Measurements from ENCODE around the gene PDE11A. TPM values are rescaled to one million over a fixed set of nuclear protein-coding genes. Genes with fewer than 3 reads are reported as not detected.
A peak's percentile ranks its signal among the peaks of the same experiment; 100 is the strongest.

Gene PDE11A
- total and polyA plus RNA-seq, 2 of the 13 experiments (the other 11 are each of a cell fraction or from before 2014, with no cell fraction given): 1.2 to 1.7 TPM

DNA sequence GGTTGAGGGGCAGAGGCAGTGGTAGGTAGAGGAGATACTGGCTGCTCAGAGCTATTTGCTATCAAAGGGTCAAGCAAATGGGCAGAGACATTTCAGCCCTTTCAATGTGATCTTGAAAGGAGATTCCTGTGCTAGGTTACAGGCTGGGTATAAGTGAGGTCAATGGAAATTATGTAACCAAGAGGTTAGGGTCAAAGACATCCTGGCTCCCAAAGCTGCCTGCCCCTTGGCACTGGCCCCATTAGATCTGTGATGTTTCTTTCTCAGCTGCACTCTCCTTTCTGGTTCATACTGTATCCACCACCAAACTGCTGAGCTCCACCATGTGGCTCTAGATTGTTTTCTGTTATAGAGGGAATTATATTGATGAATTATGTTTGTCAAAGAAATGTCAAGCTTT, 479.6 kb downstream of the PDE11A start (continued):
- TF ChIP-seq NR2F6 (IDR thresholded peaks at IDR 0.05) (peak; percentile 35; the same call in 1 of the 2 replicates), NR2F6 (CRISPR knock-in tag; IDR thresholded peaks at IDR 0.05) (peak; percentile 26; the same call in 1 of the 2 replicates), NR2F1 (CRISPR knock-in tag; IDR thresholded peaks at IDR 0.05) (0 out of 4 replicates have a peak, but pooled peaks of 1 of the 2 experiments have one; percentile 12), MED8 (CRISPR knock-in tag; IDR thresholded peaks at IDR 0.05; ENCODE audit: insufficient replicate concordance) (no peak), ZNF703 (CRISPR knock-in tag; IDR thresholded peaks at IDR 0.05; ENCODE audit: borderline replicate concordance) (no peak)
- TF ChIP-seq, protein P1, sequence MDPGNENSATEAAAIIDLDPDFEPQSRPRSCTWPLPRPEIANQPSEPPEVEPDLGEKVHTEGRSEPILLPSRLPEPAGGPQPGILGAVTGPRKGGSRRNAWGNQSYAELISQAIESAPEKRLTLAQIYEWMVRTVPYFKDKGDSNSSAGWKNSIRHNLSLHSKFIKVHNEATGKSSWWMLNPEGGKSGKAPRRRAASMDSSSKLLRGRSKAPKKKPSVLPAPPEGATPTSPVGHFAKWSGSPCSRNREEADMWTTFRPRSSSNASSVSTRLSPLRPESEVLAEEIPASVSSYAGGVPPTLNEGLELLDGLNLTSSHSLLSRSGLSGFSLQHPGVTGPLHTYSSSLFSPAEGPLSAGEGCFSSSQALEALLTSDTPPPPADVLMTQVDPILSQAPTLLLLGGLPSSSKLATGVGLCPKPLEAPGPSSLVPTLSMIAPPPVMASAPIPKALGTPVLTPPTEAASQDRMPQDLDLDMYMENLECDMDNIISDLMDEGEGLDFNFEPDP (CRISPR knock-in tag; conservative IDR thresholded peaks at IDR 0.05): 0 out of 2 replicates have a peak, but pooled peaks have one; percentile 2

DNA sequence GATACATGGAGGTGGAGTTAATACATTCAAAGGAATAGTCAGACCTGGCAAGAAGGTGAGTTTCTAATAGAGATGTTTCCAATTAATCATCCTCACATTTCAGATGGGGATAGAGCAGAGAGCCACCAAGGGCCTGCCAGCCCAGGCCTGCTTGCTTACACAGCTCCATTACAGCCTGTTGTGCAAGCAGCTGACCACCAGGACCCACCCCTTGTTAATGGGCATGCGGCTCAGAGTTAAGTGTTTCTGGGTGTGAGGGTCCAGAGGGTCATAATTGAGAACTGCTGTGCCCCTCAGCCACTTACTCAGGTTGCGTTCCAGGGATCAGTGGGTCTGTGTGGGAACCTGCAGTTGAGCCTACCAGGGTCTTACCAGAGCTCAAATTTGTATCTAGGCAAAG, 480.2 kb downstream of the PDE11A start:
- no peaks in the 10 kb centered on the region for H3K9me3 ChIP-seq (ENCODE audit: low read length)
- ATAC-seq (peak; percentile 78), FAIRE-seq (no peak), DNase-seq (ENCODE audit: low spot score) (no peak)
- no TSS peak for BruUV-seq (replicated peaks)
- CTCF ChIA-PET (ENCODE audit: low intra/inter-chr PET ratio, low total read pairs): no interaction called here
- in situ Hi-C loops (cut with HindIII; ENCODE audit: extremely low pct_ligation_motif_present, low pct_unique_long_range_greater_than_20kb) (no loop called here), intact Hi-C loops (cut with micrococcal nuclease; ENCODE audit: unreplicated experiment) (no loop called here)
- H3K4me1 ChIP-seq (ENCODE audit: insufficient read depth, low read length): peaks cover 43% of the 10 kb centered on the region
- peak overlapping the region in 1 of 3 experiments; percentile 14; a peak in 1 of 6 replicates for H3K4me3 ChIP-seq (replicated peaks in 1 of 3; ENCODE audit: insufficient read depth in 1 of 3, low read depth in 2 of 3, low read length in 3 of 3)
- H3K27me3 ChIP-seq (ENCODE audit: control insufficient read depth in 1 of 2, insufficient read depth in 2 of 2, low read length in 2 of 2): no peaks in the 10 kb centered on the region
- H4K20me1 ChIP-seq (ENCODE audit: insufficient read depth, low read length): no peaks in the 10 kb centered on the region
- POLR2A ChIA-PET: interaction anchor here (0.5 to 2.8 kb wide), 4 partner anchors 8 to 51 kb away, joined by 3 to 12 read pairs (median 4); no protein-coding TSS in a partner anchor
- H3K9ac ChIP-seq (ENCODE audit: insufficient read depth, low read depth, low read length): no peak overlapping the region
- no peak overlapping the region for H2AFZ ChIP-seq (ENCODE audit: low read length)
- no peak overlapping the region for H3K27ac ChIP-seq (ENCODE audit: extremely low read length, insufficient read depth, low read length)
- H3K79me2 ChIP-seq (ENCODE audit: insufficient read depth, low read length): no peaks in the 10 kb centered on the region
- peak overlapping the region; percentile 73 for H3K4me2 ChIP-seq (ENCODE audit: low read depth, low read length)
- no peaks in the 10 kb centered on the region for H3K36me3 ChIP-seq (replicated peaks in 1 of 2; ENCODE audit: control insufficient read depth in 1 of 2, insufficient read depth in 2 of 2, low read length in 2 of 2)
- 20% methylated on average over 2 of the region's 2 CpGs for WGBS (ENCODE audit: low lambda C conversion rate)
- TF ChIP-seq ZBTB7A (CRISPR knock-in tag; IDR thresholded peaks at IDR 0.05) (peak; percentile 61; the same call in 1 of the 2 replicates), ZFX (CRISPR knock-in tag; IDR thresholded peaks at IDR 0.05; ENCODE audit: low read depth) (0 out of 2 replicates have a peak, but pooled peaks have one; percentile 10)
- TF ChIP-seq, protein P2, sequence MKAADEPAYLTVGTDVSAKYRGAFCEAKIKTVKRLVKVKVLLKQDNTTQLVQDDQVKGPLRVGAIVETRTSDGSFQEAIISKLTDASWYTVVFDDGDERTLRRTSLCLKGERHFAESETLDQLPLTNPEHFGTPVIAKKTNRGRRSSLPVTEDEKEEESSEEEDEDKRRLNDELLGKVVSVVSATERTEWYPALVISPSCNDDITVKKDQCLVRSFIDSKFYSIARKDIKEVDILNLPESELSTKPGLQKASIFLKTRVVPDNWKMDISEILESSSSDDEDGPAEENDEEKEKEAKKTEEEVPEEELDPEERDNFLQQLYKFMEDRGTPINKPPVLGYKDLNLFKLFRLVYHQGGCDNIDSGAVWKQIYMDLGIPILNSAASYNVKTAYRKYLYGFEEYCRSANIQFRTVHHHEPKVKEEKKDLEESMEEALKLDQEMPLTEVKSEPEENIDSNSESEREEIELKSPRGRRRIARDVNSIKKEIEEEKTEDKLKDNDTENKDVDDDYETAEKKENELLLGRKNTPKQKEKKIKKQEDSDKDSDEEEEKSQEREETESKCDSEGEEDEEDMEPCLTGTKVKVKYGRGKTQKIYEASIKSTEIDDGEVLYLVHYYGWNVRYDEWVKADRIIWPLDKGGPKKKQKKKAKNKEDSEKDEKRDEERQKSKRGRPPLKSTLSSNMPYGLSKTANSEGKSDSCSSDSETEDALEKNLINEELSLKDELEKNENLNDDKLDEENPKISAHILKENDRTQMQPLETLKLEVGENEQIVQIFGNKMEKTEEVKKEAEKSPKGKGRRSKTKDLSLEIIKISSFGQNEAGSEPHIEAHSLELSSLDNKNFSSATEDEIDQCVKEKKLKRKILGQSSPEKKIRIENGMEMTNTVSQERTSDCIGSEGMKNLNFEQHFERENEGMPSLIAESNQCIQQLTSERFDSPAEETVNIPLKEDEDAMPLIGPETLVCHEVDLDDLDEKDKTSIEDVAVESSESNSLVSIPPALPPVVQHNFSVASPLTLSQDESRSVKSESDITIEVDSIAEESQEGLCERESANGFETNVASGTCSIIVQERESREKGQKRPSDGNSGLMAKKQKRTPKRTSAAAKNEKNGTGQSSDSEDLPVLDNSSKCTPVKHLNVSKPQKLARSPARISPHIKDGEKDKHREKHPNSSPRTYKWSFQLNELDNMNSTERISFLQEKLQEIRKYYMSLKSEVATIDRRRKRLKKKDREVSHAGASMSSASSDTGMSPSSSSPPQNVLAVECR (CRISPR knock-in tag; IDR thresholded peaks at IDR 0.05; ENCODE audit: borderline replicate concordance): 0 out of 2 replicates have a peak, but pooled peaks have one; percentile 34
- TF ChIP-seq, protein P3, sequence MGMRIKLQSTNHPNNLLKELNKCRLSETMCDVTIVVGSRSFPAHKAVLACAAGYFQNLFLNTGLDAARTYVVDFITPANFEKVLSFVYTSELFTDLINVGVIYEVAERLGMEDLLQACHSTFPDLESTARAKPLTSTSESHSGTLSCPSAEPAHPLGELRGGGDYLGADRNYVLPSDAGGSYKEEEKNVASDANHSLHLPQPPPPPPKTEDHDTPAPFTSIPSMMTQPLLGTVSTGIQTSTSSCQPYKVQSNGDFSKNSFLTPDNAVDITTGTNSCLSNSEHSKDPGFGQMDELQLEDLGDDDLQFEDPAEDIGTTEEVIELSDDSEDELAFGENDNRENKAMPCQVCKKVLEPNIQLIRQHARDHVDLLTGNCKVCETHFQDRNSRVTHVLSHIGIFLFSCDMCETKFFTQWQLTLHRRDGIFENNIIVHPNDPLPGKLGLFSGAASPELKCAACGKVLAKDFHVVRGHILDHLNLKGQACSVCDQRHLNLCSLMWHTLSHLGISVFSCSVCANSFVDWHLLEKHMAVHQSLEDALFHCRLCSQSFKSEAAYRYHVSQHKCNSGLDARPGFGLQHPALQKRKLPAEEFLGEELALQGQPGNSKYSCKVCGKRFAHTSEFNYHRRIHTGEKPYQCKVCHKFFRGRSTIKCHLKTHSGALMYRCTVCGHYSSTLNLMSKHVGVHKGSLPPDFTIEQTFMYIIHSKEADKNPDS (CRISPR knock-in tag; IDR thresholded peaks at IDR 0.05): 0 out of 2 replicates have a peak, but pooled peaks have one; percentile 41
- TF ChIP-seq, protein P4, sequence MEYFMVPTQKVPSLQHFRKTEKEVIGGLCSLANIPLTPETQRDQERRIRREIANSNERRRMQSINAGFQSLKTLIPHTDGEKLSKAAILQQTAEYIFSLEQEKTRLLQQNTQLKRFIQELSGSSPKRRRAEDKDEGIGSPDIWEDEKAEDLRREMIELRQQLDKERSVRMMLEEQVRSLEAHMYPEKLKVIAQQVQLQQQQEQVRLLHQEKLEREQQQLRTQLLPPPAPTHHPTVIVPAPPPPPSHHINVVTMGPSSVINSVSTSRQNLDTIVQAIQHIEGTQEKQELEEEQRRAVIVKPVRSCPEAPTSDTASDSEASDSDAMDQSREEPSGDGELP (IDR thresholded peaks at IDR 0.05; ENCODE audit: borderline replicate concordance, low read depth): no peak
